22Rv1 (cell line): Measurements from ENCODE around the gene CRYBB2.
"Not testable (repeated sequence)": the region's sequence is repeated elsewhere in the genome, so short reads cannot be mapped to it uniquely, and the experiment has no call there.

Experiments used
- H3K27ac ChIP-seq: fragments of 450-650 bp; 2 replicates; pipeline ENCODE4 v1.5.1; 2017
- CTCF ChIP-seq: fragments of 450-650 bp; IDR thresholded peaks from 2 replicates; pipeline ENCODE4 v1.5.1; 2017; ENCODE audit warnings: mild to moderate bottlenecking
- ZFX ChIP-seq: fragments of 450-650 bp; IDR thresholded peaks from 2 replicates; pipeline ENCODE4 v1.6.1; 2017; ENCODE audit warnings: antibody characterized with exemption, borderline replicate concordance

CRYBB2 gene

GRCh38 chr22:25201557-25202273 lies 17.7 kb upstream of the CRYBB2 start:
- no peak overlapping the region for H3K27ac ChIP-seq
- TF ChIP-seq CTCF (no peak), ZFX (no peak)

DNA sequence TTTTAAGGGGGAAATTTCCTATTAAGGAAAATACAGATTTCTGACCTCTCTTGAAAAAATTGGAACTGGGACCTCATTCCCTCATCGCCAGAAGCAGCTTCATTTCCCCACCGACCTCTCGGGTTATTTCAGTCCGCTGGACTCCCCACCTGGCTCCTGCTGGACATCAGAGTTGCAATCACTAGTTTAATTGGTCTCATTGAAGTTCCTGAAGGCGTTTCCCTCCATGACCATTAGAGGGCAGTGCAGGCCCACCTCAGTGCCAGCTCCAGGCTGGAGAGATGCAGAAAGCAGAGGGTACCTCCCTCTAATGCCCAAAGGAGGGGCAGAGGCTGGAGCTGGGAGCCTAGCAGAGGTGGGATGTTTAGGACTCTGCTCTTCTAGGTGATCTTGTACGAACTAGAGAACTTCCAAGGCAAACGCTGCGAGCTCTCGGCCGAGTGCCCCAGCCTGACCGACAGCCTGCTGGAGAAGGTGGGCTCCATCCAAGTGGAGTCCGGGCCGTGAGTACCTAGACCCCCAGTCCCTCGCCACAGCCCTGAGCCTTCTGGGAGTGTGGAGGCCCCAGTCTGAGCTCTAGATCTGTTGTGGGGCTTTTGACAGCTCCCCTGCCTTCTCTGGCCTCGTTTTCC lies 17.0 kb upstream of the CRYBB2 start:
- TF ChIP-seq CTCF (peak; percentile 96), ZFX (no peak)
- no peak overlapping the region for H3K27ac ChIP-seq

GRCh38 chr22:25203082-25203481 lies 16.4 kb upstream of the CRYBB2 start:
- no peak for TF ChIP-seq CTCF
- TF ChIP-seq ZFX = no peak
- H3K27ac ChIP-seq = no peak overlapping the region

DNA sequence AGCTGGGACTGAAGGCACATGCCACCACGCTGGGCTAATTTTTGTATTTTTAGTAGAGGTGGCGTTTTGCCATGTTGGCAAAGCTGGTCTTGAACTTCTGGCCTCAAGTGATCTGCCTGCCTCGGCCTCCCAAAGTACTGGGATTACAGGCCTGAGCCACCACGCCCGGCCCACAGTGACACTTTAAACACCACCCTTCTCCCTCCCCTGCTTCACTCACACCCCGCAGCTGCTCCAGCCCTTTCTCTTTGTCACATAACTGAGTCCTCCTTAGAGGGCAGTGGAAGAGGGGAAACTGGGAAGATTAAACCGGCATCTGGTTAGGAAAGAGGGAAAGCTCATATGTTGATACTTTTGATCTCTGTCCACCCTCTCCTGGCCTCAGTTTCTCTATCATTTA lies 14.9 kb upstream of the CRYBB2 start:
- H3K27ac ChIP-seq = not testable (repeated sequence)

DNA sequence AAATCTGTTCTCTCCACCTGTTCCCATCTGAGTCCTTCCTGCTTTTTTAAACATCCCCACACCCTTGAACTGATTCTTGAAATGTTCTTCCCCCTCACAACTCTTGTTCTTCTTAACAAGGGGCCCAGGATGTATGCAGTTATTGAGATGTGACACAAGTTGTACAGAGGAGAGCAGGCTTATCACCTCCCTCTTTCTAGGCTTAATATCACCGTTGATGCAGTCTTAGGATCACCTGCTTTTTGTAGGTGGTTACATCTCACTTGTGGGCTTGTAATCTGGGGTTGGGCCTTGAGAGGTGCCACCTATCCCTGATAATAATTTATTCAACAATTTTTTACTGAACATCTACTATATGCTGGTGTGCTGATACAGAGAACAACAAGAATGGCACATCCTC lies 13.6 kb upstream of the CRYBB2 start:
- TF ChIP-seq CTCF (no peak), ZFX (no peak)
- no peak overlapping the region for H3K27ac ChIP-seq

DNA sequence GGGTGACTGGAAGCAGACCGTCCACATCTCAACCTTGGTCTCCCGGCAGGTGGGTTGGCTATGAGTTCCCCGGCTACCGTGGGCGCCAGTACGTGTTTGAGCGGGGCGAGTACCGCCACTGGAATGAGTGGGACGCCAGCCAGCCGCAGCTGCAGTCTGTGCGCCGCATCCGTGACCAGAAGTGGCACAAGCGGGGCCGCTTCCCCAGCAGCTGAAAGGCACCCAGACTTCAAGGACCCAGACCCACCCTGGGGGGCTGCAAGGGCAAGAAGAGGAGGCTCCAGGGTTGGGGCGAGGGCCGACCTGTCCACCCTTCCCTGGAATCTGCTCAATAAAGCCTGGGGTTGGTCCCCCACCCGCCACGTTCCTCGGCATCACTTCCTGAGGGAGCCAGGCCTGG lies 12.4 kb upstream of the CRYBB2 start:
- TF ChIP-seq CTCF = no peak
- no peak for TF ChIP-seq ZFX
- no peak overlapping the region for H3K27ac ChIP-seq

DNA sequence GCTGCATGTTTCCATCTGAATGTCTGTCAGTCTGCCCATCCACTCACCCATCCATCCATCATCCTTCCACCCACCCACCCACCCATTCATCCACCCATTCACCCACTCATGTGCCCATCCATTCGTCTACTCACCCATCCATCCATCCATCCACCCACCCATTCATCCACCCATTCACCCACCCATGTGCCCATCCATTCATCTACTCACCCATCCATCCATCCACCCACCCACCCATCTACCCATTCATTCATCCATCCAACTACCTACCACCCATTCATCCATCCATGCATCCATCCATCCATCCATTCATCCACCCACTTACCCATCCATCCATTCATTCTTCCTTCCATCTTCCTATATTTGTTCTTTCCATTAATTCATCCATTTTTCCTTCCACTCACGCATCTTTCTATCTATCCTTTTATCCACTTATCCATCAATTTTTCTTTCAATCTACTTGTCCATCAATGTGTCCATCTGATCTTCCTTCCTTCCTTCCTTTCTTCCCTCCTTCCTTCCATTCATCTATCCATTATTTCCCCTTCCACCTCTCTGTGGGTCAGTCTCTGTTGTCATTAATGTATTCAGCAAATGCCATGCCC lies 11.8 kb upstream of the CRYBB2 start:
- H3K27ac ChIP-seq = no peak overlapping the region

More for the DNA sequence above, 11.8 kb upstream of the CRYBB2 start:
- TF ChIP-seq CTCF (no peak), ZFX (no peak)
